Superior temporal gyrus (tissue), 1 donor: ENCODE results near the gene SH3PXD2A.

ENCODE experiments used
- DNase-seq: peaks from one replicate; pipeline ENCODE4 v3.0.0-alpha.2; 2016; ENCODE audit errors: extremely low spot score

The SH3PXD2A gene

GRCh38 chr10:103545366-103545765 lies 310.0 kb downstream of the SH3PXD2A start:
- no peak for DNase-seq

GRCh38 chr10:103544657-103545310 lies 310.6 kb downstream of the SH3PXD2A start:
- no peak for DNase-seq
